ENCODE data around the gene INPP4A.

DNA sequence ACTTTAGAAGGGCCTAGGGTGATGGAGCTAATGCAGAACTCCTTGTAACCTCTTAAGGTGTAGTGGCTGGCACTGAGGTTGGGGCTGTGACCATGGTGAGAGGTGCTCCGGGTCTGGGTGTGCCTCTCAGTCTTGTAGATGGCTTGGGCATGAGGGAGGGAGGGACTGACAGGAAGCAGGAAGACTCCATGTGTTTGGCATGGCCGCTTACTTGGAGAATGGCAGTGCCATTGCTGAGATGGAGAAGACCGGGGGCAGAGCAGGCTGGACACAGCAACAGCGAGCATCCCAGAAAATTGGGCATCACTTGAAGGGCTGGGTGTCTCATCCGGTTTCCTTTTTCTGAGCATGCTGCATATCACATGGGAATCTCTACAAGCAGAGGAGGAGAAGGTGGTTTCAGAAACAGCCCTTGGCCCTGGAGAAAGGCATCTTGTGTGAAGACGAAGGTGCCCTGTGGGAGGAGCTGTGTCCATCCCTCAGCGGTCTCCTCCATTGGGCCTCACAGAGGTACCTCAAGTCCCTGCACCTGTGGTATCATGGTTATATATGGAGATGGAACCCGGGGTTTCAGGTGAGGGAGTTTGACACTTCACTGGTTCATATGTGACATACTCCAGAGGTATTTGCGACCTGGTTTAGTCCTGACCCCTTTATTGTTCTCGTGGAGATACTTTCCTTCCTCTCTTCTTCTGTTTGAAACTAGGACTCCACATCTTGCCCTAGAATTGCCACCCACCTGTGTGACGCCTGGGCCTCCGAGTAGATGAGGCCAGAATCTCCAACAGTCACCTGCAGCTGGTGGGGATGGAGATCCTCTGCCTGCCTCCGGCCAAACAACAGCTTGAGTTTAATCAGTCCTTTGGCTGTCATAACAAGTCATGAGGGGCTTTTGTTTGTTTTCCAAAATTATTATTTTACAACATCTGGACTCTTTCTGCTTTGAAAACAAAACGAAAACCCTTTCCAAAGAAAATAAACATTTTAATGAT is 45.6 kb downstream of the INPP4A start:
- TF ChIP-seq POLR2A (IDR thresholded peaks at IDR 0.05) (no peak), EP300 (IDR thresholded peaks at IDR 0.05) (no peak), POLR2AphosphoS5 (IDR thresholded peaks at IDR 0.05) (no peak)
- TF ChIP-seq, protein P1, sequence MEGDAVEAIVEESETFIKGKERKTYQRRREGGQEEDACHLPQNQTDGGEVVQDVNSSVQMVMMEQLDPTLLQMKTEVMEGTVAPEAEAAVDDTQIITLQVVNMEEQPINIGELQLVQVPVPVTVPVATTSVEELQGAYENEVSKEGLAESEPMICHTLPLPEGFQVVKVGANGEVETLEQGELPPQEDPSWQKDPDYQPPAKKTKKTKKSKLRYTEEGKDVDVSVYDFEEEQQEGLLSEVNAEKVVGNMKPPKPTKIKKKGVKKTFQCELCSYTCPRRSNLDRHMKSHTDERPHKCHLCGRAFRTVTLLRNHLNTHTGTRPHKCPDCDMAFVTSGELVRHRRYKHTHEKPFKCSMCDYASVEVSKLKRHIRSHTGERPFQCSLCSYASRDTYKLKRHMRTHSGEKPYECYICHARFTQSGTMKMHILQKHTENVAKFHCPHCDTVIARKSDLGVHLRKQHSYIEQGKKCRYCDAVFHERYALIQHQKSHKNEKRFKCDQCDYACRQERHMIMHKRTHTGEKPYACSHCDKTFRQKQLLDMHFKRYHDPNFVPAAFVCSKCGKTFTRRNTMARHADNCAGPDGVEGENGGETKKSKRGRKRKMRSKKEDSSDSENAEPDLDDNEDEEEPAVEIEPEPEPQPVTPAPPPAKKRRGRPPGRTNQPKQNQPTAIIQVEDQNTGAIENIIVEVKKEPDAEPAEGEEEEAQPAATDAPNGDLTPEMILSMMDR (IDR thresholded peaks at IDR 0.05): no peak

Measured in sigmoid colon (tissue), 4 donors.